ENCODE data around the gene TIAM2.
"Not testable (repeated sequence)": the region's sequence is repeated elsewhere in the genome, so short reads cannot be mapped to it uniquely, and the experiment has no call there.

TIAM2 gene

GRCh38 chr6:154989448-154989847, 5.7 kb upstream of the TIAM2 start:
- no peak for DNase-seq (ENCODE audit: low read depth in 2 of 3, low spot score in 2 of 3)

GRCh38 chr6:154991207-154991606, 3.9 kb upstream of the TIAM2 start:
- no peak for DNase-seq (ENCODE audit: low read depth in 2 of 3, low spot score in 2 of 3)

- no peak for DNase-seq (ENCODE audit: low read depth in 2 of 3, low spot score in 2 of 3)
These were observed 2.1 kb upstream of the TIAM2 start for GRCh38 chr6:154993026-154993425.

- no peak for DNase-seq (ENCODE audit: low read depth in 2 of 3, low spot score in 2 of 3)
These were observed 1.4 kb upstream of the TIAM2 start for GRCh38 chr6:154993710-154994109.

GRCh38 chr6:154994836-154995253, 270 bp upstream of the TIAM2 start:
- no peak for DNase-seq (ENCODE audit: low read depth in 2 of 3, low spot score in 2 of 3)

GRCh38 chr6:154996016-154996590, 988 bp downstream of the TIAM2 start:
- DNase-seq (ENCODE audit: low read depth in 2 of 3, low spot score in 2 of 3), result no peak

GRCh38 chr6:154996841-154997311, 1.8 kb downstream of the TIAM2 start:
- no peak for DNase-seq (ENCODE audit: low read depth in 2 of 3, low spot score in 2 of 3)

- DNase-seq (ENCODE audit: low read depth in 2 of 3, low spot score in 2 of 3), result no peak
These were observed 3.7 kb downstream of the TIAM2 start for GRCh38 chr6:154998855-154999254.

GRCh38 chr6:155001482-155001881, 6.4 kb downstream of the TIAM2 start:
- no peak for DNase-seq (ENCODE audit: low read depth in 2 of 3, low spot score in 2 of 3)

GRCh38 chr6:155001934-155002333, 6.8 kb downstream of the TIAM2 start:
- no peak for DNase-seq (ENCODE audit: low read depth in 2 of 3, low spot score in 2 of 3)

GRCh38 chr6:155003476-155003875, 8.4 kb downstream of the TIAM2 start:
- DNase-seq (ENCODE audit: low read depth in 2 of 3, low spot score in 2 of 3), result no peak

GRCh38 chr6:155004017-155004416, 8.9 kb downstream of the TIAM2 start:
- DNase-seq (ENCODE audit: low read depth in 2 of 3, low spot score in 2 of 3), result no peak

GRCh38 chr6:155004576-155005372, 9.7 kb downstream of the TIAM2 start:
- no peak for DNase-seq (ENCODE audit: low read depth in 2 of 3, low spot score in 2 of 3)

- DNase-seq (ENCODE audit: low read depth in 2 of 3, low spot score in 2 of 3), result no peak
These were observed 13.5 kb downstream of the TIAM2 start for GRCh38 chr6:155008625-155009024.

- DNase-seq (ENCODE audit: low read depth in 2 of 3, low spot score in 2 of 3), result no peak
These were observed 15.8 kb downstream of the TIAM2 start for GRCh38 chr6:155010940-155011339.

GRCh38 chr6:155011809-155012291, 16.7 kb downstream of the TIAM2 start:
- DNase-seq (ENCODE audit: low read depth in 2 of 3, low spot score in 2 of 3), result no peak

GRCh38 chr6:155013457-155013876, 18.4 kb downstream of the TIAM2 start:
- DNase-seq (ENCODE audit: low read depth in 2 of 3, low spot score in 2 of 3), result no peak

GRCh38 chr6:155014137-155014536, 19.0 kb downstream of the TIAM2 start:
- DNase-seq (ENCODE audit: low read depth in 2 of 3, low spot score in 2 of 3), result no peak

GRCh38 chr6:155014670-155015300, 19.7 kb downstream of the TIAM2 start:
- no peak for DNase-seq (ENCODE audit: low read depth in 2 of 3, low spot score in 2 of 3)

- DNase-seq (ENCODE audit: low read depth in 2 of 3, low spot score in 2 of 3), result not testable (repeated sequence)
These were observed 23.3 kb downstream of the TIAM2 start for GRCh38 chr6:155018415-155018814.

- no peak for DNase-seq (ENCODE audit: low read depth in 2 of 3, low spot score in 2 of 3)
These were observed 26.6 kb downstream of the TIAM2 start for GRCh38 chr6:155021680-155022079.

GRCh38 chr6:155022721-155023120, 27.6 kb downstream of the TIAM2 start:
- no peak for DNase-seq (ENCODE audit: low read depth in 2 of 3, low spot score in 2 of 3)

Data from activated CD8-positive, alpha-beta memory T cell treated with anti-CD3 and anti-CD28 coated beads for 48 hours (primary cell).